HepG2 (cell line): ENCODE results near the gene IRS1. TPM values are rescaled to one million over a fixed set of nuclear protein-coding genes. Genes with fewer than 3 reads are reported as not detected.
A peak's percentile ranks its signal among the peaks of the same experiment; 100 is the strongest.

Source experiments
- ATF4 ChIP-seq, 2 experiments: fragments of 450-650 bp in 1 of 2; sonication (generic) in 1 of 2; formaldehyde crosslinking; IDR thresholded peaks; 2 replicates each; pipeline versions ENCODE4 v1.5.0 to v1.8.0; 2020 to 2022; ENCODE audit warnings: mild to moderate bottlenecking in 1 of 2, missing genetic modification reagents in 1 of 2
- KAT2B ChIP-seq: fragments of 150-350 bp; IDR thresholded peaks from 2 replicates; pipeline ENCODE4 v1.6.1; 2014; ENCODE audit warnings: low read depth, low read length, borderline replicate concordance
- KLF6 ChIP-seq: IDR thresholded peaks from 2 replicates; pipeline ENCODE4 v1.8.0; 2016; ENCODE audit warnings: missing biosample characterization, missing genetic modification reagents
- MZF1 ChIP-seq: sonication (generic); formaldehyde crosslinking; IDR thresholded peaks from 2 replicates; pipeline ENCODE4 v1.8.1; 2023; ENCODE audit warnings: mild to moderate bottlenecking, missing genetic modification reagents, borderline replicate concordance
- YY1 ChIP-seq: IDR thresholded peaks from 2 replicates; pipeline ENCODE4 v1.6.1; 2011; ENCODE audit warnings: low read length, low read depth, moderate library complexity, mild to moderate bottlenecking; ENCODE audit not compliant: insufficient read depth, insufficient replicate concordance
- ZBED4 ChIP-seq: sonication (generic); formaldehyde crosslinking; IDR thresholded peaks from 2 replicates; pipeline ENCODE4 v1.4.0; 2020; ENCODE audit warnings: missing genetic modification reagents, borderline replicate concordance
- ZBTB1 ChIP-seq: sonication (generic); formaldehyde crosslinking; IDR thresholded peaks from 2 replicates; pipeline ENCODE4 v1.4.0; 2020; ENCODE audit warnings: missing genetic modification reagents, borderline replicate concordance
- ZFP36 ChIP-seq: fragments of 150-350 bp; IDR thresholded peaks from 2 replicates; pipeline ENCODE4 v1.6.1; 2018; ENCODE audit warnings: borderline replicate concordance, low read length, low read depth; ENCODE audit not compliant: partially characterized antibody
- ZHX2 ChIP-seq, 2 experiments: sonication (generic) in 1 of 2; formaldehyde crosslinking in 1 of 2; IDR thresholded peaks; 2 replicates each; pipeline versions ENCODE4 v1.6.1 to v1.9.0; 2014 to 2022; ENCODE audit warnings: antibody characterized with exemption in 1 of 2, borderline replicate concordance in 1 of 2, inconsistent platforms in 1 of 2, low read depth in 1 of 2, missing genetic modification reagents in 1 of 2
- ZNF556 ChIP-seq: sonication (generic); formaldehyde crosslinking; IDR thresholded peaks from 2 replicates; pipeline ENCODE4 v1.4.0; 2020; ENCODE audit warnings: mild to moderate bottlenecking, missing genetic modification reagents, borderline replicate concordance
- ZNF766 ChIP-seq: sonication (generic); formaldehyde crosslinking; IDR thresholded peaks from 2 replicates; pipeline ENCODE4 v1.5.0; 2020; ENCODE audit warnings: missing genetic modification reagents, borderline replicate concordance
- ZNF776 ChIP-seq: sonication (generic); formaldehyde crosslinking; IDR thresholded peaks from 2 replicates; pipeline ENCODE4 v1.4.0; 2020; ENCODE audit warnings: mild to moderate bottlenecking, missing genetic modification reagents
- ZXDC ChIP-seq: sonication (generic); formaldehyde crosslinking; IDR thresholded peaks from 2 replicates; pipeline ENCODE4 v1.5.0; 2020; ENCODE audit warnings: mild to moderate bottlenecking, missing genetic modification reagents
- polyA plus RNA-seq, 8 experiments: library from polyadenylated mRNA; depleted of rRNA in 3 of 8; stranded (reverse) in 7 of 8; unstranded in 1 of 8; fragments of >200 nt; fragmentation: Illumina TruSeq in 4 of 8; extraction: Trizol in 4 of 8; gene quantifications; 2 replicates each; pipeline versions ENCODE4 v1.2.1 to v1.2.3, GENCODE V29; 2011 to 2016; ENCODE audit warnings: low read depth in 4 of 8, missing spikeins in 1 of 8, mixed read lengths in 1 of 8; ENCODE audit not compliant: insufficient read depth in 1 of 8
- total RNA-seq, 5 experiments: library from RNA; depleted of rRNA; stranded (reverse); fragments of >200 nt; fragmentation: Illumina TruSeq; extraction: Trizol; gene quantifications; 2 replicates each; pipeline ENCODE4 v1.2.3, GENCODE V29; 2016; ENCODE audit warnings: low read depth in 1 of 5

The IRS1 gene
- total and polyA plus RNA-seq, 2 of the 13 experiments (the other 11 are each of a cell fraction or from before 2014, with no cell fraction given) = 8.7 to 9.0 TPM

- TF ChIP-seq ZBED4 (CRISPR knock-in tag) = peak; percentile 46; the same call in 1 of the 2 replicates
- TF ChIP-seq MZF1 (CRISPR knock-in tag) = no peak
- peak in 1 of 2 experiments; percentile 11; a peak in 1 of 4 replicates for TF ChIP-seq ATF4 (CRISPR knock-in tag; IDR thresholded peaks at IDR 0.05)
- TF ChIP-seq ZFP36 = no peak
- TF ChIP-seq KLF6 (CRISPR knock-in tag) = 0 out of 2 replicates have a peak, but pooled peaks have one; percentile 67
- peak; percentile 74 for TF ChIP-seq YY1
- no peak for TF ChIP-seq KAT2B
- no peak for TF ChIP-seq ZXDC (CRISPR knock-in tag)
- TF ChIP-seq ZHX2 (IDR thresholded peaks at IDR 0.05; ENCODE audit: low read depth) = no peak
- TF ChIP-seq ZHX2 (CRISPR knock-in tag; IDR thresholded peaks at IDR 0.05; ENCODE audit: borderline replicate concordance) = no peak
- no peak for TF ChIP-seq ZNF776 (CRISPR knock-in tag)
- no peak for TF ChIP-seq ZNF556 (CRISPR knock-in tag)
- TF ChIP-seq ZBTB1 (CRISPR knock-in tag) = no peak
- peak; percentile 63; the same call in 1 of the 2 replicates for TF ChIP-seq ZNF766 (CRISPR knock-in tag)
Observed at GRCh38 chr2:226799211-226799975, at the start of gene IRS1 (continued).
